ENCODE measurements around the gene PLAAT1.

Gene PLAAT1

DNA sequence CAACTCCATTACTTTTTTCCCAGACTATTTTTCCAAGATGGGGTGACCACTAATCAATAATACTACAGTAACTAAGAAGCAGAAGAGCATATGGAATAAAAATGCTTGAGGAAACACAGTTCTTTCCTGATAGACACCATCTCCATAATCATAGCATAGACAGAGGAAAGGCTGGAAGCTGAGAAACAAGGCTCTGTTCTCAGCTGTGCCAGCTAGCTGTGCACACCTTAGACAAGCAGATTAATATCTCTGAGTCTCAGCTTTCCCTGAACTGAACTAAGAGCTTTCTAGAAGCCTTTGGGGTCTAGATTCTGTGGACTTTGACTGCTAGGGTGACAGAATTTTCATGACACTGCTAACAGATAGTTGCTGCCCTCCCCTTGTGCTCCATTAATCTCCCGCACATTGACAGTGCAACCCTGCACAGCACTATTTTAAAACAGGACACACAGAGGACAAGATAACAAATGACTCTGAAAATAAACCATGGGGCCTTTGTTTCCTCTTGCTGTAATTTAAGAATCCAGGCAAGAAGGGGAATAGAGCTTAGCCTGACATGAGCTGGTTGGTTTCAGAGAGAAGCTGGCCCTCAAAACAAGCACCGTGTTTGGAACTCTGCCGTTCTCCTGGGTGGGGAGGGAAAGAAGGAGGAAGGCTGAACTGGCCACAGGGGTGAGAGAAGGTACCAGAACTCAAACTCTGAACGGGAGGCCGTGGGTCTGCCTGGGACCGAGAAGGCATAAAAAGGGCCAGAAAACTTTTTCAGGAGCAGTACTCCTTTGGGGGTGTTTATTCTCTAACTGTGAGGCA, 70.1 kb downstream of the PLAAT1 start:
- H3K9ac ChIP-seq (ENCODE audit: low read depth, low read length) = no peak overlapping the region
- no peaks in the 10 kb centered on the region for H3K36me3 ChIP-seq (ENCODE audit: control insufficient read depth, insufficient read depth, low read length)
- H3K27me3 ChIP-seq (ENCODE audit: control insufficient read depth, insufficient read depth, low read length) = no peaks in the 10 kb centered on the region
- H3K27ac ChIP-seq (ENCODE audit: low read depth, low read length) = no peak overlapping the region
- H3K4me3 ChIP-seq (ENCODE audit: low read depth, low read length) = no peak overlapping the region
- H3K4me1 ChIP-seq (ENCODE audit: control insufficient read depth, insufficient read depth, low read length) = peaks cover 4% of the 10 kb centered on the region; the same call in 1 of the 2 replicates
- H3K9me3 ChIP-seq (ENCODE audit: control insufficient read depth, insufficient read depth, low read length) = no peaks in the 10 kb centered on the region

GRCh38 chr3:193313061-193313958, 72.3 kb downstream of the PLAAT1 start:
- Histone ChIP-seq H3K9ac (ENCODE audit: low read depth, low read length) (no peak overlapping the region), H3K4me3 (ENCODE audit: low read depth, low read length) (no peak overlapping the region), H3K9me3 (ENCODE audit: control insufficient read depth, insufficient read depth, low read length) (no peaks in the 10 kb centered on the region), H3K27me3 (ENCODE audit: control insufficient read depth, insufficient read depth, low read length) (no peaks in the 10 kb centered on the region), H3K4me1 (ENCODE audit: control insufficient read depth, insufficient read depth, low read length) (peaks cover 4% of the 10 kb centered on the region; the same call in 1 of the 2 replicates), H3K36me3 (ENCODE audit: control insufficient read depth, insufficient read depth, low read length) (no peaks in the 10 kb centered on the region), H3K27ac (ENCODE audit: low read depth, low read length) (no peak overlapping the region)

GRCh38 chr3:193314161-193314560, 73.1 kb downstream of the PLAAT1 start:
- H3K4me1 ChIP-seq (ENCODE audit: control insufficient read depth, insufficient read depth, low read length) = peaks cover 4% of the 10 kb centered on the region; the same call in 1 of the 2 replicates
- H3K27me3 ChIP-seq (ENCODE audit: control insufficient read depth, insufficient read depth, low read length) = no peaks in the 10 kb centered on the region
- H3K9ac ChIP-seq (ENCODE audit: low read depth, low read length) = no peak overlapping the region
- H3K4me3 ChIP-seq (ENCODE audit: low read depth, low read length) = no peak overlapping the region
- H3K27ac ChIP-seq (ENCODE audit: low read depth, low read length) = no peak overlapping the region
- H3K9me3 ChIP-seq (ENCODE audit: control insufficient read depth, insufficient read depth, low read length) = no peaks in the 10 kb centered on the region
- no peaks in the 10 kb centered on the region for H3K36me3 ChIP-seq (ENCODE audit: control insufficient read depth, insufficient read depth, low read length)

DNA sequence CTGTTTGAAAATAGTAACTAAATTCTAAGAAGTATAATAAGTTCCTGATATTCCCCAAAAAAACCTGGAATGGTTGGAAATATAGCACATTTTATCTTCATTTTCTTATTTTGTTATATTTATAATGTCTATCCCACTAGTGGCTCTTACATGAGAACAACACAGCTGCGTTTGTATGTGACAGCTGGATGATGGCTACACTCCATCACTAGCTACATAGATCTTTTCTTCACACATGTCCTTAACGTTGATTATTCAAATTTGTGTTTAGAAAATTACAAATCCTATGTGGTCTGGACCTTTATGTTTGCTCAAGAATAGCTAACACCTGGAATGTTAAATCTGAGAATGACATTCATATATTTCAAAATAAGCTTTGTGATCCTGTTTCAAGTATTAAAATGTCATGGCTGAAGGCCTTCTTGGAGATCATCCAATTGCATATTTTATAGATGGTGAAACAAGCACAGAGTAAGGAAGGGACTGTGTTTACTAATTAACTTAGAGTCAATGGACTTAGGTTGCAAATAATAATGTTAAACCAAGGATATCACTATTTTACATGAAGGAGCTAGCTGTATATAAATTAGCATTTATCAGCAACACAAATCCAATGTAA, 76.8 kb downstream of the PLAAT1 start:
- Histone ChIP-seq H3K4me1 (ENCODE audit: control insufficient read depth, insufficient read depth, low read length) (peaks cover 4% of the 10 kb centered on the region; the same call in 1 of the 2 replicates), H3K36me3 (ENCODE audit: control insufficient read depth, insufficient read depth, low read length) (no peaks in the 10 kb centered on the region), H3K27me3 (ENCODE audit: control insufficient read depth, insufficient read depth, low read length) (no peaks in the 10 kb centered on the region), H3K27ac (ENCODE audit: low read depth, low read length) (no peak overlapping the region), H3K9ac (ENCODE audit: low read depth, low read length) (no peak overlapping the region), H3K9me3 (ENCODE audit: control insufficient read depth, insufficient read depth, low read length) (no peaks in the 10 kb centered on the region), H3K4me3 (ENCODE audit: low read depth, low read length) (no peak overlapping the region)

Measured in HUES48 (cell line).